ENCODE data around the gene FOXP1. TPM values are rescaled to one million over a fixed set of nuclear protein-coding genes. Genes with fewer than 3 reads are reported as not detected.

FOXP1 gene
- total and polyA plus RNA-seq, 9 donors: 17.6 to 28.2 (median 20.5) TPM

DNA sequence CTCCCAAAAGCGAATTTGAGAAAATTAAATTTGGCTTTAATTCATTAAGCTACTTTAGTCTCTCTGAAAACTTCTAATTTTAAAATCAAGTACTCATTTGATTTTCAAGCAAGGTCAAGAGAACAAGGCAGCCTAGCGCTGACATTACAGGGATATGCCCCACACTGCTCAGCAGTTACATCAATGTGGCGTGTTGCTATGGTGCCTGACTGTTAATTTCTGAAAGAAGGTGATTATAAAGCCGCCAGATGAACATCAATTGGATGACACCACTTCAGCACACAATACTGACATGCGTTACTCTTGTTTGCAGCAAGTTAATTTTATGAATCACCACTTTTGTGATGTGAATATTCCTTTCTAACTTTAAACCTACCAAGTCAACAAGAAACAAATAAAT is 284.4 kb downstream of the FOXP1 start:
- no peaks in the 10 kb centered on the region for H3K9me3 ChIP-seq (replicated peaks; ENCODE audit: control insufficient read depth, low read depth, low read length)
- no peaks in the 10 kb centered on the region for H3K27me3 ChIP-seq (ENCODE audit: control insufficient read depth, insufficient read depth, low read length)
- H3K36me3 ChIP-seq (ENCODE audit: control insufficient read depth, insufficient read depth, low read length): no peaks in the 10 kb centered on the region
- no peak overlapping the region for H3K27ac ChIP-seq (ENCODE audit: low read length)
- H3K4me3 ChIP-seq (ENCODE audit: low read length): no peak overlapping the region
- WGBS (ENCODE audit: insufficient coverage): no CpG with 5 or more reads among the region's 5 CpGs
- H3K4me1 ChIP-seq (ENCODE audit: control insufficient read depth, insufficient read depth, low read length): no peaks in the 10 kb centered on the region
- DNase-seq: no peak

DNA sequence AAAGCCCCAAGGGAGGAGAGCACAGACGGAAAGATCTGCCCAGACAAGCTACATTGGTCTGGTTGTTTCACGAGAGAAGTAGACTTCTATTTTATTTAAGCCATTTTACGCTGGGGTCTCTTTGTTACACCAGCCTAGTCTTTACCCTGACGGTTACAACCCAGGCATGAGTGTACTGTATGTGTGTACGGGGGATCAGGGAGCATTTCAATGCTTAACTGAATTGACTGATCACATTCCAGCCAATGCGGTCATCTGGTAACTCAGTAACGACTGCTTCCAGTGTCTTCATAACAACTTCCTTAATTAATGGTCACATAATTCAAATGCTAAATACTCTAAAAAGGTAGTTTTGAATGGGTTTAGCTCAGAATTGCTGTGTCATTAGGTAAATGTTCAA is 288.6 kb downstream of the FOXP1 start:
- DNase-seq: no peak
- Histone ChIP-seq H3K27me3 (ENCODE audit: control insufficient read depth, insufficient read depth, low read length) (no peaks in the 10 kb centered on the region), H3K4me1 (ENCODE audit: control insufficient read depth, insufficient read depth, low read length) (no peaks in the 10 kb centered on the region), H3K9me3 (replicated peaks; ENCODE audit: control insufficient read depth, low read depth, low read length) (no peaks in the 10 kb centered on the region), H3K4me3 (ENCODE audit: low read length) (no peak overlapping the region), H3K36me3 (ENCODE audit: control insufficient read depth, insufficient read depth, low read length) (no peaks in the 10 kb centered on the region), H3K27ac (ENCODE audit: low read length) (no peak overlapping the region)
- WGBS (ENCODE audit: insufficient coverage): 100% methylated on average over 2 of the region's 7 CpGs

GRCh38 chr3:71290301-71290700 is 293.2 kb downstream of the FOXP1 start:
- H3K36me3 ChIP-seq (ENCODE audit: control insufficient read depth, insufficient read depth, low read length): no peaks in the 10 kb centered on the region
- DNase-seq: no peak
- no peak overlapping the region for H3K4me3 ChIP-seq (ENCODE audit: low read length)
- 100% methylated on average over 1 of the region's 2 CpGs for WGBS (ENCODE audit: insufficient coverage)
- H3K4me1 ChIP-seq (ENCODE audit: control insufficient read depth, insufficient read depth, low read length): no peaks in the 10 kb centered on the region
- H3K9me3 ChIP-seq (replicated peaks; ENCODE audit: control insufficient read depth, low read depth, low read length): no peaks in the 10 kb centered on the region
- no peak overlapping the region for H3K27ac ChIP-seq (ENCODE audit: low read length)
- H3K27me3 ChIP-seq (ENCODE audit: control insufficient read depth, insufficient read depth, low read length): no peaks in the 10 kb centered on the region

- H3K4me1 ChIP-seq (ENCODE audit: control insufficient read depth, insufficient read depth, low read length): no peaks in the 10 kb centered on the region
- H3K27me3 ChIP-seq (ENCODE audit: control insufficient read depth, insufficient read depth, low read length): no peaks in the 10 kb centered on the region
- no peak for DNase-seq
- no peaks in the 10 kb centered on the region for H3K36me3 ChIP-seq (ENCODE audit: control insufficient read depth, insufficient read depth, low read length)
- no peak overlapping the region for H3K4me3 ChIP-seq (ENCODE audit: low read length)
- H3K9me3 ChIP-seq (replicated peaks; ENCODE audit: control insufficient read depth, low read depth, low read length): no peaks in the 10 kb centered on the region
- H3K27ac ChIP-seq (ENCODE audit: low read length): no peak overlapping the region
- WGBS (ENCODE audit: insufficient coverage): 100% methylated on average over 1 of the region's 4 CpGs
These were observed 295.1 kb downstream of the FOXP1 start for GRCh38 chr3:71288269-71288930.

GRCh38 chr3:71285086-71285485 is 298.4 kb downstream of the FOXP1 start:
- 90% methylated on average over 2 of the region's 5 CpGs for WGBS (ENCODE audit: insufficient coverage)
- Histone ChIP-seq H3K4me3 (ENCODE audit: low read length) (no peak overlapping the region), H3K36me3 (ENCODE audit: control insufficient read depth, insufficient read depth, low read length) (no peaks in the 10 kb centered on the region), H3K9me3 (replicated peaks; ENCODE audit: control insufficient read depth, low read depth, low read length) (no peaks in the 10 kb centered on the region), H3K4me1 (ENCODE audit: control insufficient read depth, insufficient read depth, low read length) (no peaks in the 10 kb centered on the region), H3K27me3 (ENCODE audit: control insufficient read depth, insufficient read depth, low read length) (no peaks in the 10 kb centered on the region), H3K27ac (ENCODE audit: low read length) (no peak overlapping the region)
- no peak for DNase-seq

DNA sequence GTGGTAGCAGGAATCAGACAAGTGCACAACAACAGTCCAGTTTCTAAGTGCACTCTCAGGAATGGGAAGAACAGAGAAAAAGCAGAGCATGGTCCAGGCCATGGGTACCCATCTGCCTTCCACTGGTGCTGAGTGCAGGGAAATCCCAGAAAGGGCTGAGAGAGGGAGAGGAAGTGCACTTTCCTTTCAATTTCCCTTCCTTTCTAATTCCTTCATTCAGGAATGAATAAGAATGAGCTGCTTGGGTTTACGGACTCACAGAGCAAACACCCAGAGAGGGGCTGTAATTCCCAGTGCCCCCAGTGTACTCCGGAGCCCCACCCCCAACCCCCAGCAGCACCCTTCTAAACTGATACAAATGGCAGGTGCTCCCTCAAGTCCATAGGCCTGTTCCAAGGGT is 300.6 kb downstream of the FOXP1 start:
- H3K9me3 ChIP-seq (replicated peaks; ENCODE audit: control insufficient read depth, low read depth, low read length): no peaks in the 10 kb centered on the region
- no peak overlapping the region for H3K4me3 ChIP-seq (ENCODE audit: low read length)
- DNase-seq: no peak
- no peaks in the 10 kb centered on the region for H3K4me1 ChIP-seq (ENCODE audit: control insufficient read depth, insufficient read depth, low read length)
- no peaks in the 10 kb centered on the region for H3K27me3 ChIP-seq (ENCODE audit: control insufficient read depth, insufficient read depth, low read length)
- WGBS (ENCODE audit: insufficient coverage): no CpG with 5 or more reads among the region's 2 CpGs
- no peak overlapping the region for H3K27ac ChIP-seq (ENCODE audit: low read length)
- no peaks in the 10 kb centered on the region for H3K36me3 ChIP-seq (ENCODE audit: control insufficient read depth, insufficient read depth, low read length)

- no peak overlapping the region for H3K27ac ChIP-seq (ENCODE audit: low read length)
- H3K9me3 ChIP-seq (replicated peaks; ENCODE audit: control insufficient read depth, low read depth, low read length): no peaks in the 10 kb centered on the region
- no peaks in the 10 kb centered on the region for H3K4me1 ChIP-seq (ENCODE audit: control insufficient read depth, insufficient read depth, low read length)
- 94% methylated on average over 5 of the region's 7 CpGs for WGBS (ENCODE audit: insufficient coverage)
- no peak for DNase-seq
- H3K27me3 ChIP-seq (ENCODE audit: control insufficient read depth, insufficient read depth, low read length): no peaks in the 10 kb centered on the region
- no peak overlapping the region for H3K4me3 ChIP-seq (ENCODE audit: low read length)
- H3K36me3 ChIP-seq (ENCODE audit: control insufficient read depth, insufficient read depth, low read length): no peaks in the 10 kb centered on the region
These were observed 302.2 kb downstream of the FOXP1 start for GRCh38 chr3:71281280-71281679.

DNA sequence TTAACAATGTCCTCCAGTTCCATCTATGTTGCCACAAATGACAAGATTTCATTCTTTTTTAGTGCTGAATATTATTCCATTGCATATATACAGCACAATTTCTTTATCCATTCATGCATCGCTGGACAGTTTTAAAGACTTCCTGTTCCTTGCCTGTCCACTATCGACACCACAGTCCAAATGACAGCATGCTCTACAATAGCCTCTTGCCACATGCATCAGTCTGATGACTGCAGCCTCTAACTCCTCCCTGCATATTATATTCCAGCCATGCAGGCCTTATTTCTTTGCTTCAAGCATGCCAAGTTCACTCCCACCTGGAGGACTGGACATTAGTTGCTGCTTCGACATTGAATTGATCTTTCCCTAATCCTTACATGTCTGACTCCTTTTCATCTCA is 306.2 kb downstream of the FOXP1 start:
- Histone ChIP-seq H3K4me1 (ENCODE audit: control insufficient read depth, insufficient read depth, low read length) (no peaks in the 10 kb centered on the region), H3K27me3 (ENCODE audit: control insufficient read depth, insufficient read depth, low read length) (no peaks in the 10 kb centered on the region), H3K9me3 (replicated peaks; ENCODE audit: control insufficient read depth, low read depth, low read length) (no peaks in the 10 kb centered on the region), H3K36me3 (ENCODE audit: control insufficient read depth, insufficient read depth, low read length) (no peaks in the 10 kb centered on the region), H3K4me3 (ENCODE audit: low read length) (no peak overlapping the region), H3K27ac (ENCODE audit: low read length) (no peak overlapping the region)
- DNase-seq: no peak
- WGBS (ENCODE audit: insufficient coverage): 73% methylated on average over 2 of the region's 3 CpGs

- H3K9me3 ChIP-seq (replicated peaks; ENCODE audit: control insufficient read depth, low read depth, low read length): no peaks in the 10 kb centered on the region
- no peaks in the 10 kb centered on the region for H3K4me1 ChIP-seq (ENCODE audit: control insufficient read depth, insufficient read depth, low read length)
- H3K36me3 ChIP-seq (ENCODE audit: control insufficient read depth, insufficient read depth, low read length): no peaks in the 10 kb centered on the region
- WGBS (ENCODE audit: insufficient coverage): no CpG with 5 or more reads among the region's 4 CpGs
- DNase-seq: no peak
- no peaks in the 10 kb centered on the region for H3K27me3 ChIP-seq (ENCODE audit: control insufficient read depth, insufficient read depth, low read length)
- H3K27ac ChIP-seq (ENCODE audit: low read length): no peak overlapping the region
- no peak overlapping the region for H3K4me3 ChIP-seq (ENCODE audit: low read length)
These were observed 307.0 kb downstream of the FOXP1 start for GRCh38 chr3:71276531-71276930.

GRCh38 chr3:71273453-71273852 is 310.1 kb downstream of the FOXP1 start:
- Histone ChIP-seq H3K27me3 (ENCODE audit: control insufficient read depth, insufficient read depth, low read length) (no peaks in the 10 kb centered on the region), H3K36me3 (ENCODE audit: control insufficient read depth, insufficient read depth, low read length) (no peaks in the 10 kb centered on the region), H3K4me3 (ENCODE audit: low read length) (no peak overlapping the region), H3K9me3 (replicated peaks; ENCODE audit: control insufficient read depth, low read depth, low read length) (no peaks in the 10 kb centered on the region), H3K27ac (ENCODE audit: low read length) (no peak overlapping the region), H3K4me1 (ENCODE audit: control insufficient read depth, insufficient read depth, low read length) (no peaks in the 10 kb centered on the region)
- no CpG with 5 or more reads among the region's 4 CpGs for WGBS (ENCODE audit: insufficient coverage)
- no peak for DNase-seq

- WGBS (ENCODE audit: insufficient coverage): no CpG with 5 or more reads among the region's 4 CpGs
- no peaks in the 10 kb centered on the region for H3K27me3 ChIP-seq (ENCODE audit: control insufficient read depth, insufficient read depth, low read length)
- H3K27ac ChIP-seq (ENCODE audit: low read length): no peak overlapping the region
- H3K9me3 ChIP-seq (replicated peaks; ENCODE audit: control insufficient read depth, low read depth, low read length): no peaks in the 10 kb centered on the region
- no peaks in the 10 kb centered on the region for H3K4me1 ChIP-seq (ENCODE audit: control insufficient read depth, insufficient read depth, low read length)
- H3K4me3 ChIP-seq (ENCODE audit: low read length): no peak overlapping the region
- peak; percentile 49 for DNase-seq
- H3K36me3 ChIP-seq (ENCODE audit: control insufficient read depth, insufficient read depth, low read length): no peaks in the 10 kb centered on the region
These were observed 311.9 kb downstream of the FOXP1 start for GRCh38 chr3:71271596-71271995.
